ENCODE data around the gene C3orf20.

The C3orf20 gene

GRCh38 chr3:14764331-14765059 lies 89.6 kb downstream of the C3orf20 start:
- Histone ChIP-seq H3K36me3 (no peaks in the 10 kb centered on the region), H3K27me3 (ENCODE audit: insufficient read depth, low read depth, severe bottlenecking) (peaks cover 19% of the 10 kb centered on the region), H3K27ac (no peak overlapping the region), H3K9me3 (ENCODE audit: severe bottlenecking) (no peaks in the 10 kb centered on the region), H3K4me3 (ENCODE audit: low read depth, low read length) (no peak overlapping the region)
- DNase-seq: no peak
- TF ChIP-seq CTCF (IDR thresholded peaks at IDR 0.05; ENCODE audit: low read depth, low read length): no peak

DNA sequence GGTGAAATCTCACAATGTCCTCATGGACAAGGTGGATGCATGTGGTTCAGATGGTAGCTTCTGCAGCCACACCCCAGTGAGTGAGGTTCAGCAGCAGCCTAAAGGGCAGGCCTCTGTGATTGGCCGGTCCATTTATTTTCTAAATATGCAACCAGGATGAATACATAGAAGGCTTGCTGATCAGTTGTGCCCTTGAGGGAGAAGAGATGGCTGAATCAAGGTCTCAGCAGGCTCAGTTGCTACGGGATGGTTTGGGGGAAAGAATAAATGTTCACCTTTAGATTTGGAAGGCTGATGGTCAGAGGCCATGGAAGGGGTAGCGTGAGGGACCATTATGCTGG lies 90.1 kb downstream of the C3orf20 start:
- no peak for TF ChIP-seq CTCF (IDR thresholded peaks at IDR 0.05; ENCODE audit: low read depth, low read length)
- no peaks in the 10 kb centered on the region for H3K9me3 ChIP-seq (ENCODE audit: severe bottlenecking)
- DNase-seq: no peak
- no peaks in the 10 kb centered on the region for H3K36me3 ChIP-seq
- no peak overlapping the region for H3K4me3 ChIP-seq (ENCODE audit: low read depth, low read length)
- no peak overlapping the region for H3K27ac ChIP-seq
- peaks cover 19% of the 10 kb centered on the region for H3K27me3 ChIP-seq (ENCODE audit: insufficient read depth, low read depth, severe bottlenecking)

DNA sequence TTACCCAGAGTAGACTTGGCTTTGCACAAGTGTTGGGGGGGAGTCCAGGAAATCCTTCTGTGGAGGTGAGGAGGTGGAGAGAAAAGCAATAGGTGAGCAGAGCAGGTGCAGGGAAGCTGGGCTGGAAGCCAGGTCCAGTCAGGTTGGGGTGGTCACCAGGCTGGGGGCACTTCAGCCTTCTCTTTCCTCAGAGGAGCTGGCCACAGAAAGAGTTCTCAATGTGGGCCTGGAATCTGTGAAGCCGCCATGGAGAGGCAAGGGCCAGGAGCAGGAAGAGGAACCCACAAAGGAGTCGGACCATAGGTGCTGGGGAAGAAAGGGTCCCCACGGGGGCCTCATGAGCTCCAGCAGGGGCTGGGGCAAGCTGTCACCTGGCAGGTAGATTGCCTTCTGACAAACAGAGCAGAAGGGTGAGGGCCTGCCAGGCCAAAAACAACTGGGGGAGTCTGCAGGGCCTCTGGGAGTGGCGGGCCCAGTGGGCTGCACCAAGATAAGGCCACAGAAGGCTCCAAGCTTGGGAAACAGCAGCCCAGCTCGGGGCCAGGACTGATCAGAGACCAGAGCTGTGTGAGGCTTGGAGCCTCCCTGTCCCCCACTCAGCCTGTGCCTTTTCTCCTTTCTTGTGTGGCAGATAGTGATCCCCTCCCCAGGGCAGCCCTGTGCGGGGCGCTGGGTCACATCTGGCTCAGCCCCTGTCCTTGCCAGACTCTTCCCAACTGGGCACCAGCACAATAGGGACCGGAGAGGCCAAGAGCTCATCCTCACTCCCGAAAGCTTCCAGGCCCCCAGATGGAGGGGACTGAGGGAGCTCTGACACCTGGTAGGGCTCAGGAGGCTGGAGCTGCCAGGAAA lies 90.9 kb downstream of the C3orf20 start:
- DNase-seq: no peak
- no peaks in the 10 kb centered on the region for H3K36me3 ChIP-seq
- H3K9me3 ChIP-seq (ENCODE audit: severe bottlenecking): no peaks in the 10 kb centered on the region
- TF ChIP-seq CTCF (IDR thresholded peaks at IDR 0.05; ENCODE audit: low read depth, low read length): no peak
- no peak overlapping the region for H3K4me3 ChIP-seq (ENCODE audit: low read depth, low read length)
- peaks cover 27% of the 10 kb centered on the region for H3K27me3 ChIP-seq (ENCODE audit: insufficient read depth, low read depth, severe bottlenecking)
- no peak overlapping the region for H3K27ac ChIP-seq

- DNase-seq: no peak
- Histone ChIP-seq H3K36me3 (no peaks in the 10 kb centered on the region), H3K27ac (no peak overlapping the region), H3K27me3 (ENCODE audit: insufficient read depth, low read depth, severe bottlenecking) (peaks cover 33% of the 10 kb centered on the region), H3K9me3 (ENCODE audit: severe bottlenecking) (no peaks in the 10 kb centered on the region), H3K4me3 (ENCODE audit: low read depth, low read length) (no peak overlapping the region)
- TF ChIP-seq CTCF (IDR thresholded peaks at IDR 0.05; ENCODE audit: low read depth, low read length): no peak
These were observed 91.7 kb downstream of the C3orf20 start for GRCh38 chr3:14766428-14767244.

GRCh38 chr3:14767245-14768051 lies 92.5 kb downstream of the C3orf20 start:
- TF ChIP-seq CTCF (IDR thresholded peaks at IDR 0.05; ENCODE audit: low read depth, low read length): no peak
- Histone ChIP-seq H3K27me3 (ENCODE audit: insufficient read depth, low read depth, severe bottlenecking) (peaks cover 41% of the 10 kb centered on the region), H3K9me3 (ENCODE audit: severe bottlenecking) (no peaks in the 10 kb centered on the region), H3K4me3 (ENCODE audit: low read depth, low read length) (no peak overlapping the region), H3K27ac (no peak overlapping the region), H3K36me3 (no peaks in the 10 kb centered on the region)
- no peak for DNase-seq
